ENCODE data around the gene TUBB2A. TPM values are rescaled to one million over a fixed set of nuclear protein-coding genes. Genes with fewer than 3 reads are reported as not detected.

Gene TUBB2A
- total and polyA plus RNA-seq, 2 of the 13 experiments (the other 11 are each of a cell fraction or from before 2014, with no cell fraction given): 35.3 to 106 TPM

DNA sequence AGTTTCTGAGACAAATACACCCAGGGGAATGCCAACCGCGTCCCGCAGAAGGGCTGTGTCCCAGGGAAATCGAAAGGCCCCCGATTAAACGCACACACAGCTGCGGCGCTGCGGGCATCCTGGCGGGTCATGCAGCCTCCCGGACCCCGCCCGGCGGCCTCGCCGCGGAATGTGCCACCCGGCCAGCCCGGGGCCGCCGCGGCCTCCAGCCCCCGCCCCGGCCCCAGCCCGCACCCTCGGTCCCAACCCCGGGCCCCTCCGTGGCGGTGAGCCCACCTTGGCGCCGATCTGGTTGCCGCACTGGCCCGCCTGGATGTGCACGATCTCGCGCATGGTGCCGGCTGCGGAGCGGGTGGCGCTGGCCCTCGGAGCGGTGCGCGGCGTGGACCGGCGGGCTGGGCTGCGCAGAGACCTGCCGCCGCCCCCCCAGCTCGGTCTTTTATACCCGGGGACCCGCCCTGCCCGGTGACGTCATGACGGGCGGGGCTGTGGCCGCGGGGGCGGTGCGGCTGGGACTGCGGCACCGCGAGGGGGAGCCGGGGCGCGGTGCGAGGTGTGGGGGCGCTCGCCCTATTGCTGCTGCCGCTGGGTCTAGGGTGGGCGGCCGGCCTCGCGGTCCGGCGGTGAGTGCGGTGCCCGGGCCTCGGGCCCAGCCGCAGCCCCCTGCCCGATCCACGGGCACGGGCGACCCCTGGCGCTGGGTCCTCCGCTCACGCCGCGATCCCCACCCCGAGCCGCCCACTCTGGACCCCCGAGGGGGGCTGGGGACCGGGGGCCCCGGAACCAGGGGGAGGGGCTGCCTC is at the start of gene TUBB2A (continued):
- peak; percentile 64; the same call in 1 of the 2 replicates for TF ChIP-seq SATB2 (CRISPR knock-in tag; IDR thresholded peaks at IDR 0.05)
- no peak for TF ChIP-seq ZFP36L2 (CRISPR knock-in tag; IDR thresholded peaks at IDR 0.05)
- TF ChIP-seq TAF15 (IDR thresholded peaks at IDR 0.05; ENCODE audit: low read depth, low read length, poor library complexity, severe bottlenecking): no peak
- TF ChIP-seq MBD4 (IDR thresholded peaks at IDR 0.05; ENCODE audit: borderline replicate concordance, low read length): no peak
- TF ChIP-seq KLF11 (CRISPR knock-in tag; IDR thresholded peaks at IDR 0.05): no peak
- TF ChIP-seq, protein P1, sequence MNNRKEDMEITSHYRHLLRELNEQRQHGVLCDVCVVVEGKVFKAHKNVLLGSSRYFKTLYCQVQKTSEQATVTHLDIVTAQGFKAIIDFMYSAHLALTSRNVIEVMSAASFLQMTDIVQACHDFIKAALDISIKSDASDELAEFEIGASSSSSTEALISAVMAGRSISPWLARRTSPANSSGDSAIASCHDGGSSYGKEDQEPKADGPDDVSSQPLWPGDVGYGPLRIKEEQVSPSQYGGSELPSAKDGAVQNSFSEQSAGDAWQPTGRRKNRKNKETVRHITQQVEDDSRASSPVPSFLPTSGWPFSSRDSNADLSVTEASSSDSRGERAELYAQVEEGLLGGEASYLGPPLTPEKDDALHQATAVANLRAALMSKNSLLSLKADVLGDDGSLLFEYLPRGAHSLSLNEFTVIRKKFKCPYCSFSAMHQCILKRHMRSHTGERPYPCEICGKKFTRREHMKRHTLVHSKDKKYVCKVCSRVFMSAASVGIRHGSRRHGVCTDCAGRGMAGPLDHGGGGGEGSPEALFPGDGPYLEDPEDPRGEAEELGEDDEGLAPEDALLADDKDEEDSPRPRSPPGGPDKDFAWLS (CRISPR knock-in tag; IDR thresholded peaks at IDR 0.05; ENCODE audit: borderline replicate concordance): no peak
- peak; percentile 36; the same call in 1 of the 2 replicates for TF ChIP-seq ZKSCAN8 (CRISPR knock-in tag; IDR thresholded peaks at IDR 0.05; ENCODE audit: borderline replicate concordance)
- peak; percentile 87; the same call in 1 of the 2 replicates for TF ChIP-seq ZNF766 (CRISPR knock-in tag; IDR thresholded peaks at IDR 0.05; ENCODE audit: borderline replicate concordance)
- peak; percentile 93 for TF ChIP-seq SP4 (CRISPR knock-in tag; IDR thresholded peaks at IDR 0.05)
- TF ChIP-seq POLR2A (IDR thresholded peaks at IDR 0.05; ENCODE audit: insufficient read depth in 1 of 2, low read depth in 2 of 2, low read length in 2 of 2): peak; percentile 78 to 96
- TF ChIP-seq, protein P2, sequence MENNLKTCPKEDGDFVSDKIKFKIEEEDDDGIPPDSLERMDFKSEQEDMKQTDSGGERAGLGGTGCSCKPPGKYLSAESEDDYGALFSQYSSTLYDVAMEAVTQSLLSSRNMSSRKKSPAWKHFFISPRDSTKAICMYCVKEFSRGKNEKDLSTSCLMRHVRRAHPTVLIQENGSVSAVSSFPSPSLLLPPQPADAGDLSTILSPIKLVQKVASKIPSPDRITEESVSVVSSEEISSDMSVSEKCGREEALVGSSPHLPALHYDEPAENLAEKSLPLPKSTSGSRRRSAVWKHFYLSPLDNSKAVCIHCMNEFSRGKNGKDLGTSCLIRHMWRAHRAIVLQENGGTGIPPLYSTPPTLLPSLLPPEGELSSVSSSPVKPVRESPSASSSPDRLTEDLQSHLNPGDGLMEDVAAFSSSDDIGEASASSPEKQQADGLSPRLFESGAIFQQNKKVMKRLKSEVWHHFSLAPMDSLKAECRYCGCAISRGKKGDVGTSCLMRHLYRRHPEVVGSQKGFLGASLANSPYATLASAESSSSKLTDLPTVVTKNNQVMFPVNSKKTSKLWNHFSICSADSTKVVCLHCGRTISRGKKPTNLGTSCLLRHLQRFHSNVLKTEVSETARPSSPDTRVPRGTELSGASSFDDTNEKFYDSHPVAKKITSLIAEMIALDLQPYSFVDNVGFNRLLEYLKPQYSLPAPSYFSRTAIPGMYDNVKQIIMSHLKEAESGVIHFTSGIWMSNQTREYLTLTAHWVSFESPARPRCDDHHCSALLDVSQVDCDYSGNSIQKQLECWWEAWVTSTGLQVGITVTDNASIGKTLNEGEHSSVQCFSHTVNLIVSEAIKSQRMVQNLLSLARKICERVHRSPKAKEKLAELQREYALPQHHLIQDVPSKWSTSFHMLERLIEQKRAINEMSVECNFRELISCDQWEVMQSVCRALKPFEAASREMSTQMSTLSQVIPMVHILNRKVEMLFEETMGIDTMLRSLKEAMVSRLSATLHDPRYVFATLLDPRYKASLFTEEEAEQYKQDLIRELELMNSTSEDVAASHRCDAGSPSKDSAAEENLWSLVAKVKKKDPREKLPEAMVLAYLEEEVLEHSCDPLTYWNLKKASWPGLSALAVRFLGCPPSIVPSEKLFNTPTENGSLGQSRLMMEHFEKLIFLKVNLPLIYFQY (CRISPR knock-in tag; IDR thresholded peaks at IDR 0.05; ENCODE audit: borderline replicate concordance): peak; percentile 84
- no peak for TF ChIP-seq ARNT (IDR thresholded peaks at IDR 0.05)
- TF ChIP-seq ZSCAN25 (CRISPR knock-in tag; IDR thresholded peaks at IDR 0.05): peak; percentile 44; the same call in 1 of the 2 replicates
- TF ChIP-seq ZNF788 (CRISPR knock-in tag; IDR thresholded peaks at IDR 0.05; ENCODE audit: borderline replicate concordance): peak; percentile 71
- TF ChIP-seq, protein P3, sequence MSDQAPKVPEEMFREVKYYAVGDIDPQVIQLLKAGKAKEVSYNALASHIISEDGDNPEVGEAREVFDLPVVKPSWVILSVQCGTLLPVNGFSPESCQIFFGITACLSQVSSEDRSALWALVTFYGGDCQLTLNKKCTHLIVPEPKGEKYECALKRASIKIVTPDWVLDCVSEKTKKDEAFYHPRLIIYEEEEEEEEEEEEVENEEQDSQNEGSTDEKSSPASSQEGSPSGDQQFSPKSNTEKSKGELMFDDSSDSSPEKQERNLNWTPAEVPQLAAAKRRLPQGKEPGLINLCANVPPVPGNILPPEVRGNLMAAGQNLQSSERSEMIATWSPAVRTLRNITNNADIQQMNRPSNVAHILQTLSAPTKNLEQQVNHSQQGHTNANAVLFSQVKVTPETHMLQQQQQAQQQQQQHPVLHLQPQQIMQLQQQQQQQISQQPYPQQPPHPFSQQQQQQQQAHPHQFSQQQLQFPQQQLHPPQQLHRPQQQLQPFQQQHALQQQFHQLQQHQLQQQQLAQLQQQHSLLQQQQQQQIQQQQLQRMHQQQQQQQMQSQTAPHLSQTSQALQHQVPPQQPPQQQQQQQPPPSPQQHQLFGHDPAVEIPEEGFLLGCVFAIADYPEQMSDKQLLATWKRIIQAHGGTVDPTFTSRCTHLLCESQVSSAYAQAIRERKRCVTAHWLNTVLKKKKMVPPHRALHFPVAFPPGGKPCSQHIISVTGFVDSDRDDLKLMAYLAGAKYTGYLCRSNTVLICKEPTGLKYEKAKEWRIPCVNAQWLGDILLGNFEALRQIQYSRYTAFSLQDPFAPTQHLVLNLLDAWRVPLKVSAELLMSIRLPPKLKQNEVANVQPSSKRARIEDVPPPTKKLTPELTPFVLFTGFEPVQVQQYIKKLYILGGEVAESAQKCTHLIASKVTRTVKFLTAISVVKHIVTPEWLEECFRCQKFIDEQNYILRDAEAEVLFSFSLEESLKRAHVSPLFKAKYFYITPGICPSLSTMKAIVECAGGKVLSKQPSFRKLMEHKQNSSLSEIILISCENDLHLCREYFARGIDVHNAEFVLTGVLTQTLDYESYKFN (CRISPR knock-in tag; conservative IDR thresholded peaks at IDR 0.05): peak; percentile 53; the same call in 1 of the 2 replicates
- peak; percentile 68; the same call in 1 of the 2 replicates for TF ChIP-seq ESRRA (CRISPR knock-in tag; IDR thresholded peaks at IDR 0.05; ENCODE audit: low read depth)

All from HepG2 (cell line).